Measurements from ENCODE around the gene BRD4.

Gene BRD4

GRCh38 chr19:15191514-15191913 lies 140.8 kb downstream of the BRD4 start:
- no peak overlapping the region for H3K4me2 ChIP-seq
- H3K4me3 ChIP-seq, result no peak overlapping the region
- H3K4me1 ChIP-seq, result peaks cover 25% of the 10 kb centered on the region
- H3K27me3 ChIP-seq, result no peaks in the 10 kb centered on the region
- TF ChIP-seq Cebpa-rat (IDR thresholded peaks at IDR 0.05), result no peak
- H3K9ac ChIP-seq, result no peak overlapping the region
- H3K36me3 ChIP-seq, result peaks cover 85% of the 10 kb centered on the region
- peaks cover 93% of the 10 kb centered on the region for H4K20me1 ChIP-seq
- H3K27ac ChIP-seq, result no peak overlapping the region
- H3K9me3 ChIP-seq, result no peaks in the 10 kb centered on the region

GRCh38 chr19:15188851-15189250 lies 143.5 kb downstream of the BRD4 start:
- peaks cover 10% of the 10 kb centered on the region; the same call in 1 of the 2 replicates for H3K4me1 ChIP-seq
- H3K27me3 ChIP-seq, result no peaks in the 10 kb centered on the region
- H3K4me3 ChIP-seq, result no peak overlapping the region
- H3K4me2 ChIP-seq, result no peak overlapping the region
- H3K9me3 ChIP-seq, result no peaks in the 10 kb centered on the region
- H3K9ac ChIP-seq, result no peak overlapping the region
- TF ChIP-seq Cebpa-rat (IDR thresholded peaks at IDR 0.05), result no peak
- peaks cover 99% of the 10 kb centered on the region for H3K36me3 ChIP-seq
- H4K20me1 ChIP-seq, result peaks cover 89% of the 10 kb centered on the region
- no peak overlapping the region for H3K27ac ChIP-seq

GRCh38 chr19:15187026-15188007 lies 145.0 kb downstream of the BRD4 start:
- H3K9ac ChIP-seq, result no peak overlapping the region
- no peak overlapping the region for H3K27ac ChIP-seq
- no peaks in the 10 kb centered on the region for H3K9me3 ChIP-seq
- no peak overlapping the region for H3K4me2 ChIP-seq
- 0 out of 2 replicates have a peak, but pooled peaks cover 10% of the 10 kb centered on the region for H3K4me1 ChIP-seq
- no peak for TF ChIP-seq Cebpa-rat (IDR thresholded peaks at IDR 0.05)
- peaks cover 98% of the 10 kb centered on the region for H3K36me3 ChIP-seq
- H3K27me3 ChIP-seq, result no peaks in the 10 kb centered on the region
- no peak overlapping the region for H3K4me3 ChIP-seq
- peaks cover 75% of the 10 kb centered on the region for H4K20me1 ChIP-seq
